PFSK-1 (cell line): ENCODE measurements around the gene CFAP74.

ENCODE experiments used
- POLR2AphosphoS5 ChIP-seq: IDR thresholded peaks from 2 replicates; pipeline ENCODE4 v1.6.1; 2012; ENCODE audit warnings: low read depth, mild to moderate bottlenecking, control low read depth, low read length, moderate library complexity
- REST ChIP-seq, 2 experiments: IDR thresholded peaks; 2 replicates each; pipeline versions ENCODE4 v1.6.1 to v1.8.0; 2011 to 2012; ENCODE audit warnings: low read depth in 2 of 2, low read length in 2 of 2, control low read depth in 1 of 2, inconsistent platforms in 1 of 2, mild to moderate bottlenecking in 1 of 2, moderate library complexity in 1 of 2; ENCODE audit not compliant: insufficient read depth in 1 of 2

DNA sequence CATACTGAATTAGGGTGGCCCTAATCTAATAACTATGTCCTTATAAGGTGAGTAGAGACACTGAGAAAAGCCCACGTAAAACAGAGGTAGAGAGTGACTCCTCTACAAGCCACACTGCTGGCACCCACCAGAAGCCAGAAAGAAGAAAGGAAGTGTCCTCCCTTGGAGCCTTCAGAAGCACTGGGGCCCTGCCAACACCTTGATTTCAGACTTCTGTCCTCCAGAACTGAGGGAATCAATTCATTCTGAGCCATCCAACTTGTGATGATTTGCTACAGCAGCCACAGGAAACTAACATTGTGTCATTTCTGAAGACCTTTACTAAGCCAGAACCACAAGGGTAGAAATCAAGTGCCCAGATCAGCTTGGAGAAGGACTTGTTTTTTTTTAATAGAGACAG lies 127.7 kb downstream of the CFAP74 start:
- TF ChIP-seq POLR2AphosphoS5 (no peak), REST (IDR thresholded peaks at IDR 0.05; ENCODE audit: insufficient read depth in 1 of 2, low read depth in 2 of 2, low read length in 2 of 2) (no peak)
